SHP77 (cell line): Measurements from ENCODE around the gene ELP5.

Experiments
- DNase-seq, 2 experiments: peaks; one replicate each; lab custom pipeline; 2025; lab: John Stamatoyannopoulos, UW

The ELP5 gene, protein sequence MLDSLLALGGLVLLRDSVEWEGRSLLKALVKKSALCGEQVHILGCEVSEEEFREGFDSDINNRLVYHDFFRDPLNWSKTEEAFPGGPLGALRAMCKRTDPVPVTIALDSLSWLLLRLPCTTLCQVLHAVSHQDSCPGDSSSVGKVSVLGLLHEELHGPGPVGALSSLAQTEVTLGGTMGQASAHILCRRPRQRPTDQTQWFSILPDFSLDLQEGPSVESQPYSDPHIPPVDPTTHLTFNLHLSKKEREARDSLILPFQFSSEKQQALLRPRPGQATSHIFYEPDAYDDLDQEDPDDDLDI

DNA sequence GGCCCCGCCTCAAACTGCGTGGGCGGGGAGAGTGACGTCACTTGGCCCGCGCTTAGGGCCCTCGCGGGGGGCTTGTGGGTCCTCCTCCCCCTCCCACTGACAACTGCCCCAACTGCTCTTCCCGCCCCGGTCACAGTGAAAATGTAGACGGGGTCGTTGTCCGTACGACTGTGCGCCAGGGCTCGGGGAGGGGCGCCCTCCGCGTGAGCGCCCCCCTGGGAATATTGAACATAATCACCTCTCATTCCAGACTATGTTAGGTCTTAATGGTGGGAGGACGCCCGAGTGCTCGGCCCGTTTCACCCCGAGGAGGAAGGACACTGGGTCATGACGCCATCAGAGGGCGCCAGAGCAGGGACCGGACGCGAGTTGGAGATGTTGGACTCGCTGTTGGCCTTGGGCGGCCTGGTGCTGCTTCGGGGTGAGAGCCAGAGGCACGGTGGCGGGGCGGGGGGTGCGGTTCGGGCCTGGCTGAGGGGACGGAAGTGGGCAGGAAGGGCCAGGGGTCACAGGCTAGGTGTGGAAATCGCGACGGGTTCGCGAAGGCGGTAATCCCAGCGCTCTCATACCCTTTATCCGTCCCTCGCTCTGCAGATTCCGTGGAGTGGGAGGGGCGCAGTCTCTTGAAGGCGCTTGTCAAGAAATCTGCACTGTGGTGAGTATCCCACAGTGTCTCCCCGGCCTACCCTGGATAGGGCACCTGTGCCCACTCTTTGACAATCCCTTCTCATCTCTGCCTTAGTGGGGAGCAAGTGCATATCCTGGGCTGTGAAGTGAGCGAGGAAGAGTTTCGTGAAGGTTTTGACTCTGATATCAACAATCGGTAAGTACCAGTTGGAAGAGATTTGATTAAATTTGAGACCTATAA is at the start of gene ELP5:
TSS of gene ELP5 (plus strand) at position 40 of the 868 bp plus-strand sequence. CDS start at position 376, 336 bp downstream.
- peak; percentile 94 to 97 for DNase-seq

- no peak for DNase-seq
These were observed 48.6 kb upstream of the ELP5 start for GRCh38 chr17:7203391-7203790.

DNA sequence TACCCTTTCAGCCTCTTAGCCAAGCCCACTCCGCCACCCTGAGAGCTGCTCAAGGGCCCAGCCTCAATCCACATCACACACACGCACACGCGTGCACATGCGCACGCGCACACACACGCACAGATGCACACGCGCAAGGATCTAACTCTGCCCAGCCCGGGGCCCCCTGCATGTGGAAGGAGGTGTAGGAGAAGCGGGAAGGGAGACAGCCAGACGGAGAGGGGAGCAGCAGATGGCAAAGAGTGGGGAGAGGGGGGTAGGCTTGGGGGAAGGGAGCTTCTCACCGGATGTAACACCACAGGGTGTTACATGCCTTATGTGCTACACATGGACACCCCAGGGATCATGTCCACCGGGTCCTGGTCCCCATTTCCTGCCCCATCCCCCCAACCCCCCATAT is 47.7 kb upstream of the ELP5 start:
- DNase-seq = no peak

DNA sequence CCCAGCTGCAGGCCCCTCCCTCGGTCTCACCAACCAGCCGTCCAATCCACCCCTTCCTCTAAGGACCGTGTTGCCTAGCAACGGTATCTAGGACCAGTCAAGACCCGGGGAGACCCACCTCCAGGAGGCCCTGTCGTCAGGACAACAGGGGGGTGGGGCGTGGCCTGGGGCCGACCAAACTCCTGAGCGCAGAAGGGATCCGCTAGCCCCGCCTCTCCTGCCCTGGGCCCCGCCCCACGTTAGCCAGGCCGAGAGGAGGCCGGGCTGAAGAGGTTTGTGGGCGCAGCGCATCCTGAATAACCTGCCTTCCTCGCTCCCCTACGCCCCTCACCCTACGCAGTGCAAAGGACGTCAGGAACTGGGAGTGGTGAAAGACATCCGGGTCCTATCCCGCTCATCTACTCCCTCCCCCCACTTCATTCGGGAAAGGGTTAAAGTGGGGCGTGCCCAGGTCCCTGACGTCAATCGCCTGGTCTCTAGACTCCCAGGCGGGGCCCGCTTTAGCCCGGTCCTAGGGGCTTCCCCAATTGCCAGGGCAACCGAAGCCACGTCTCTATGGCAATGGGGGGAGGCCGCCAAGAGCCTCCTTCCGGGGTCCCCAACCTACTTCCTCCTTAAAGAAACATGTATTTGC is 47.1 kb upstream of the ELP5 start:
- DNase-seq = peak; percentile 94 to 96

GRCh38 chr17:7205561-7205960 is 46.5 kb upstream of the ELP5 start:
- DNase-seq = no peak

GRCh38 chr17:7207120-7208001 is 44.7 kb upstream of the ELP5 start:
- no peak for DNase-seq

GRCh38 chr17:7208027-7208571 is 43.9 kb upstream of the ELP5 start:
- DNase-seq = no peak

GRCh38 chr17:7208754-7209460 is 43.1 kb upstream of the ELP5 start:
- DNase-seq = no peak

DNA sequence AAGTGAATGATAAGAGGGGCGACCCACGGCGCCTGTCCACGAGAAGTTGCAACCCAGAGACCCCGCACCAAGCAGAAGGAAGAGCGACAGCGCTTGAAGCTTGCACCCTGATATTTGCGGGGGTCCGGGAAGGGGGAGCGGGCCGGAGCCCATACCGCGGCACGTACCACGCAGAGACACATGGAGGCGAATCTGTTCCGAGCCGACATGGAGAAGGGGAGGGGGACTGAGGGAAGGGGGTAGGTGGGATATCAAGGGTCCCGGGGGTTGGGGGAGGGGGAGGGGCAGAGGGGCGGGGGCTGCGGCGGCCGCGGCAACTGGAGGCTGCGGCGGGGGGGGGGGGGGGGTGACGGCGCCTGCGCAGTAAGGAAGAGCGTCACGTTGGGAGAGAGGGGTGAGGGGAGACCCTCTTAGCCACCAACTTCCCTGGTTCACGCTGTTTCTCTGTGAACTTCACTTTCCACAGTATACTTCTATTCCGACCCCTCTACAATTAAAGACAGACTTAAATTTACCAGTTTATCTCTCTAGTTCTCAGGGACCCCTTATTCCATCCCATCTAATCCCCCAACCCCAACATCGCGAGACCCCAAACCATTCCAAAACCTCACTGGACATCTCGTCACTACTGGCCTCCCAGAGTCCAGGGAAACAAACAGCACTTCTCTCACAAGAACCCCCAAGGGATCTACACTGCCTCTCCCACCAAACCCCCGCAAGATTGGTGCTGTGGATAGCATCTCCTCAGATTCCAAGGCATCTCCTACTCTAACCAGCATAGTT is 40.3 kb upstream of the ELP5 start:
- no peak for DNase-seq

DNA sequence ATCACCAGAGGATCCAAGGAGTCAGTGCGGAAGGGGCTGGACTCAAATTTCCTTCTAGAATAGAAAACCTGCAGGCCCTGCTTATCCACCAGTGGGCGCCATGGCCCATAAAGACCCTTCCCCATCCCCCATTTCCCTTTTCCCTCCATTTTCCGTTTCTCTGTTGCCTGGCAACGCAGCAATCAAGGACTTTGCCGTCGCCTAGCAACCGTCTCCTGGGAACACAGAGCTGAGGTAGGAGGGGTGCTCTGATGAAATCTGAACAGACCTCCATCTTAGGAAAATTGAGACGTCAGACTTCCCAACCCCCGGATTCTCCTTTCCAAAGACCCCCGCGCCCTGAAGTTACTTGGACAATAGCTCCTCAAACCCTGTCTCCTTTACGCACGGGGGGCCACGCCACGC is 38.1 kb upstream of the ELP5 start:
- peak; percentile 92 to 94 for DNase-seq

DNA sequence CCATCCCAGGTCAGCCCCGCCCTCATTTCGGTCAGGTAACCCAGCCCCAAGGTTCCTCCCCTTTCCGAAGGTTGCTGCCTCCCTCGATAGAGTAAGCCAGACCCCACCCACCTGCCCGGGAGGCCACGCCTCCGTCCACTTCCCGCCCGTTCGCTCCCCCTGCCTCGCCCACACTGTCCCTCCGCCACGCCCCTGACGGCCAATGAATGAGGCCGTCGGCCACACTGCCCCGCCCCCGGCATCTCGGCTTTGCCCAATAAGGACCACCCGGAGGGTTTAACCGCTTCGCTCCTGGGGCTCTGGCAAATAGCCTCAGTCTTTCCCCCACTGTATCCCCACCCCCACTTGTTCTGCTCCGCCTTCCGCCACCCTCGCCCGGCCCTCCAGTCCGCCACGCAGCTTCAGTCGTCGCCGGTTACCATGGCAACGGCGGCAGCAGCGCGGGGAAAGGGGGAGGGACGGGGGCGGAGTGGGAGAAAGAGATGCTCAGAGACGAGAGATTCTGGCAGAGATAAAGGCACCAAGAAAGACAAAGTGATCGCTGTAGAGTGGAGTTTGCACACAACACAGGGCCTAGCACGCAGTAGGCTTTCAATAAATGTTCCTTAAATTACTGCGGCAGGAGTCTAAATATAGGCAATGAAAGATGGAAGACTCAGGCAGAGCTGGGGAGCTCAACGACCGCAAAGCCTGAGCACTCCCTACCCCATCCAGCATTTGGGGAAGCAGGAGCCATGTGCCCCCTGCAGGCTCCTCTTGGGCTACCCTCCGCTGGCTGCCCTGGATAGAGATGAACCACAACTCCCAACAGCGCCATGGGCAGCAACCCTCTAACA is 37.5 kb upstream of the ELP5 start:
- DNase-seq = peak; percentile 99

- DNase-seq = no peak
These were observed 36.8 kb upstream of the ELP5 start for GRCh38 chr17:7215136-7215638.

DNA sequence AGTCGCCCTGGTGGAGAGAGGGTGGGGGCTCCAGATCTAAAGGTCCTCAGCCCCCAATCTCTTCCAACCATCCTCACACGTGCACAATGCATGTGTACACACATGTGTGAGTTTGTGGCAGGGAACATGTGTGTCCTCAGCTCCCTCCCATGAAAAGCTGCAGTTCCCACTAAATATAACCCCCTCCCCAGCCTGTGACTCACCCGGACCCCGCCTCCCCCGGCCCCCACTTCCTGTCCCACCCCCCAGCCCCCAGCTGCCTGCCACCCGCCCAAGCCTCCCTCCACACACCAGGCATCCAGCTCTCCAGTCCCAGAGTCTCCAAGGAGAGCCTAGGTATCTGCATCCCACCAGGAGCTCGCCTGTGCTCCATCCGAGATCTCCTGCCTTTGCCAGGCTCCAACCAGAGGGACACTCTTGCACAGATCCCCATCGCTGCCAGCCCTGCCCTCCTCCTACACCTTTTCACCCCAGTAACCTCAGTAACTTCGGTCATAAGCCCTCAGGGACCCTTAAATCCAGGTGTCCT is 36.3 kb upstream of the ELP5 start:
- DNase-seq = peak; percentile 15 to 34

- no peak for DNase-seq
These were observed 35.5 kb upstream of the ELP5 start for GRCh38 chr17:7216242-7217112.

- DNase-seq = peak; percentile 39 to 73
These were observed 34.7 kb upstream of the ELP5 start for GRCh38 chr17:7217113-7217987.

GRCh38 chr17:7218166-7218565 is 33.8 kb upstream of the ELP5 start:
- DNase-seq = no peak

DNA sequence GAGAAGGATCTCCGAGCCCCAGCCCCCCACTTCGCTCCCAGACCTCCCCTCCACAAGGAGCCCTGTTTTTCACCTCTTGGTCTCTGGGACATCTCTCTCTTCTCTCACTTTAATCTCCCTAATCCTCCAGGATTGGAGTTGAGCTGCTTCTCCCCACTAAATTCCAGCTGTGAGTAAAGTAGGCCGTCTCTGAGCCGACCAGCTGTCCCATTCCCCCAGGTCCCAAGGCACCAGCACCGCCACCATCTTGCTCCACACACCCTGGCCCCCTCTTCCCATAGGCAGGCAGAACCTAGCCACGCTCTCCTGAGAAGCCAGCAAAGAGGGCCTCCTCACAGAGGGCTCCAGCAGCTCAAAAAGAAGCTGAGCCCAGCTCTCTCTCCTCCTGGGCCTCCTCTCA is 33.3 kb upstream of the ELP5 start:
- no peak for DNase-seq
